GM19099 (cell line): ENCODE results near the gene TBXA2R.

ENCODE experiments used
- POLR2A ChIP-seq: IDR thresholded peaks from 3 replicates; pipeline ENCODE4 v1.6.1; 2011; ENCODE audit warnings: low read depth; ENCODE audit not compliant: insufficient read length; ENCODE audit errors: extremely low read depth

TBXA2R gene

DNA sequence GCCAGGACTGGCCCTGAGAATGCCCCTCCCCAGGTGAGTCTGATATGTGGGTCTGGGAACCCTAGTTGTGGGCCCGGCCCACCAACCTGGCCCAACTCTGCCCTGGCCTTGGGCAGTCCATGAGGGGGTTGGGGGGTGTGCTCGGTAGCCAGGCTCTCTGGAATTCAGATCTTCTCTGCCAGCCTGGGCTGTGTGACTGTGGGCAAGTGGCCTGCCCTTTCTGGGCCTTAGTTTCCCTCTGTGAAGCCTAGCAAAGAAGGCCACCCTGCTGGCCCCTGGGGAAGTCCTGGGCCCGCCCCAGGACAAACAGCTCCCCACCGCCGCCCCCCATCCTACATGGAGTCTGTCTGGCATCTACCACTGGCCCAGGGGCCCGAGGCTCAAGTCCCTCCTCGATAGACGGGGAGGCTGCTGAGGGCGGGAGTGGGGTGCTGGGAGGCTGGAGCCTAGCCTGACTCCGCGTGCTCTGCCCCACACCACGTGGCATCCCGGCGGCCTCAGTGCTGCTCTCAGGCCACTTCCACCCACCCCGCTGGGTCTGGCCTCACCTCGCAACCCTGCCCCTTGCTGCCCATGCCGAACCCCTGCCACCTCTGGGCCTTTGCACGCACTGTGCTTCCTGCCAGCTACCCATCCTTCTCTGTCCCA is 8.3 kb upstream of the TBXA2R start:
- TF ChIP-seq POLR2A: no peak

DNA sequence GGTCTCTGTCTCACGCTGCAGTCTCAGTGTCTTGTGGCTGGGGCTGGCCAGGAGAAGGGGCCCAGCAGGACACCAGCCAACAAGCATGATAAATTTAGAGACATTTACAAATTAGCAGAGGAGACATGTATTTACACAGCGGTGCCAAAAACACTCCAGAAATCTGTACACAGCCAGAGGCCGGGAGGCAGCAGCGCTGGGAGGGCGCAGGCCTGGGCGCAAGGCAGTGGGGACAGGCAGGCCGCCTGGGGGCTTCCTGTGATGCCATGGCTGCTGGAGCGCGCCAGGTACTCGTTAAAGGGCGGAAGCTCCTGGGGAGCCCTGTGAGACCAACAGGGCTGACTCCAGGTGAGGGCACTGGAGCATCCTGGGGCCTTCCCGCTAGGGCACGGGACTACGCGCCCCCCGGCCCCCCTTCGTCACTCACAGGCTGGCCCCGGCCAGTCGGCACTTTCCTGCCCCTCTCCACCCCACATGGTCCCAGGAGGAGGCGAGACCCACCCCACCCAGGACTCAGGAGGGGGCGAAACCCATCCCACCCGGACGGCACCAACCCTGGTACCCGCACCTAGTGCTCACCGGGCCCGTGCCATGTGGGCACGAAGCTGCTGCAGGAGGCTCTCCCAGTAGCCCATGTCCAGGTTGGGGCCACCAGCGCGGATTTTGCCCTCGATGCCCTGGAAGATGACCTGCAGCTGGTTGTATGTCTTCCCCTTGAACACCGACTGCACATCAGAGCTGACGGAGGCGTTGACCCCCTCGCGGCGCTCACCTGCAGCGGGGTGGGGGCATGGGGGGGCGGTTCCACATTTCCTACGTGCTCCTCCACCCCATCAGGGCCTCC is 7.4 kb upstream of the TBXA2R start:
- no peak for TF ChIP-seq POLR2A

DNA sequence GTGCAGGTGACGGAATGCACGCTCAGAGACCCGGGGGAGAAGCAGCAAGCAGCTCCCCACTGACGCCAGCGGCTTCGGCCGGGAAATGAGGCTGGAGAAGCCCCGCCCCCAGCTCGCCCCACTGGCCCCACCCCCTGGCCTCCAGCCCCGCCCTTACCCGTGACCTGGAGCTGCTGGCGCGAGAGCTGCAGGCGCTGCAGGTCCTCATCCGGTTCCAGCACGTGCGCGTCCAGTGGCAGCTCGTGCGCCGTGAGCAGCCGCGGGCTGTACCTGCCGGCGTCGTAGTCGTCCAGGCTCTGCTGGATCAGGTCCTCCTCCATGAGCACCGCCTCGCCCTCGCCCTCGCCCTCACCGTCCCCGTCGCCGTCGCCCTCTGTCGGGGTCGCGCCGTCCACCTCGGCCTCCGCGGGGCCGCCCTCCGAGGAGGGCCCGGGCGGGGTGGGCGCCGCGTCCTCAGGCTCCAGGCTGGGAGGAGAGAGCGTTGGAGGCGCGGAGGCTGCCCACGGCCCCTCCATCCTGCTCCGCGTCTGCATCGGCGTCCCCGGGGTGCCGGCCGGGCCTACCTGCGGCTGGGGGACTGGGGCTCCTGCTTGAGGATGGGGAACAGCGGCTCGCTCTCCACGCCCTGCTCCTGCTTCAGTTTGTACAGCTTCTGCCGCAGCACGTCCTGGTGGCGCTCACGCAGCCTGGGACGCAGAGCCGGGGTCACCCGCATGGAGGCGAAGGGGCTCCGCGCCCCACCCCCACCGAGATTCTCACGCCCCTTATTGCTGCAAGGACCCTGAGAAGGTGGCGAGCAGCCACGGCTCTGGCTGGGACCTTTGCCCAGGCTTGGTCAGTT is 6.4 kb upstream of the TBXA2R start:
- no peak for TF ChIP-seq POLR2A

DNA sequence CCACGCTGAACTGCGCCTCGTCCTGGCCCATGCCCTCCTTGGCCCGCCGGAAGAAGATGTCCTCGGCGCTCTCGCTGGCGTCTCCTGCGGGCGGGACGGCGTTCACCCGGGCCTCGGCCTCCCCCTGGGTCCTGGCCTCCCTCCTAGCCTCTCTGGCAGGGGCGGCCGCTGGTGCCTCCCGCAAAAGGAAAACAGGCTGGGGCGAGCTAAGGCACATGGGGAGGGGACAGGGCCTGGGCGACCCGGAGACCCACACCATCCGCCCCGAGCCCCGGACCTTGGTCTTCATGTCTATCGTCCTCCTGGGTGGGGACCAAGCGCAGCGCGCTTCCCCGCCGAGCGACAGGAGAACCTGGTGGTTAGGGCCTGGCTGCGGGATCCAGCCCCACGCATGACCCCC is 5.7 kb upstream of the TBXA2R start:
- TF ChIP-seq POLR2A: no peak

DNA sequence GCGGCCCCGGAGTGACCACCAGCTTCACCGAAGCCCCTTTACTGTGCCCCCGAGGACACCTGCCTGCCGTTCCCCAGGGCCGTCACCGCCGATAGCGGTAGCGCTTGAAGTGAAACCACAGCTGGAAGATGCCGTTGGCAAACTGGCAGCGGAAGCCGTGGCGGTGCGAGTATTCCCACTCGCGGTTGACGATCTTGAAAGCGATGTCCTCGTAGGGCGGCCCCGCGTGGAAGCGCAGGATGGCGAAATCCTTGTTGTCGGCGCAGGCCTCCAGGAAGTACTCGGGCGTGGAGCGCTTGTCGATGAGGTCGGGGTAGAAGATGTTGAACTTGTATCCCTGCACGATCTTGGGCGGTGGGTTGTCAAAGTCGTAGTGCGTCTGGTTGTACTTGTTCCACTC is 5.2 kb upstream of the TBXA2R start:
- TF ChIP-seq POLR2A: no peak

DNA sequence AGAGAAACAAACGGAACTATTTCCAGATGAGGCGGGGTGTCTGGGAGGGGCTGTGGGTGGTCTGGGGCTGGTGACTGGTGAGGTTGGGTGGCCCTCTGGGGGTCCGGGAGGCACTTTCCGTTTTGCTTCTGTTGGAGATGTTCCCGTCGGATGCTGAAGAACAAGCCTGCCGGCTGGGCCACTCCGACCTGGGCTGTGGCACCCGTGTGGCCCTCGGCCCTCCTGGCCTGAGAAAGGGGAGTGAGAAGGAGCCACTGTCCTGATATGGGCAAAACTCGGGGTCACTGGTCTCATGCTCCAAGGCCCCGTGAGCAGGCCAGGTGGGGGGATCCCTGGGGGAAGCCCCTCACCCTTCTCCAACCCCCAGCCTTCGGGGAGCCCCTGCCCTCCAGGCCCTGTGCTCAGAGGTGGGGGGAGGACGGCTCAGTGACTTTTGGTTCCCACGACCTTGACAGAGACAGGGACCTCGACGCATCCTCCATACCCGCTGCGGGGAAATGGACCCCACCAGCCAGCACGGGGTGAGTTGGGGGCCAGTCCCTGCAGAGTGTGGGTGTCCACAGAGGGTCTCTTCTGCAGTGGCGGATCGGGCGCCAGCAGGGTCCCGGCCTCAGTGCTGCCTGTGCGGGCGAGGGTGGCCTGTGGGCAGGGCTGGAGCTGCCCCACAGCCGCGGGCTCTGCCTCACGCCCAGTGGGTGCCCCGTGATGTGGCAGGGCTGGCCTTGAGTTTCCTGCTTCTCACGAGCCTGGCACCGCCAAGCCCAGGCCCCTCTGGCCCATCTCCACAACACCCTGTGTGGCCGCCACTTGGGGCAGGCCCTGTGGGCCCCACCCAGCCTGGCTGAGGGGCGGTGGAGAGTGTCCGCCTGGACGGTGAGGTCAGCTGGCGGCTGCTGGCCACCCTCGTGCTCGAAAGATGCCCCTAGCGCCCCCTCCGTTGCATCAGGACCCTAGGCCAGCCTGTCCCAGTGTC is 4.4 kb upstream of the TBXA2R start:
- TF ChIP-seq POLR2A: no peak

DNA sequence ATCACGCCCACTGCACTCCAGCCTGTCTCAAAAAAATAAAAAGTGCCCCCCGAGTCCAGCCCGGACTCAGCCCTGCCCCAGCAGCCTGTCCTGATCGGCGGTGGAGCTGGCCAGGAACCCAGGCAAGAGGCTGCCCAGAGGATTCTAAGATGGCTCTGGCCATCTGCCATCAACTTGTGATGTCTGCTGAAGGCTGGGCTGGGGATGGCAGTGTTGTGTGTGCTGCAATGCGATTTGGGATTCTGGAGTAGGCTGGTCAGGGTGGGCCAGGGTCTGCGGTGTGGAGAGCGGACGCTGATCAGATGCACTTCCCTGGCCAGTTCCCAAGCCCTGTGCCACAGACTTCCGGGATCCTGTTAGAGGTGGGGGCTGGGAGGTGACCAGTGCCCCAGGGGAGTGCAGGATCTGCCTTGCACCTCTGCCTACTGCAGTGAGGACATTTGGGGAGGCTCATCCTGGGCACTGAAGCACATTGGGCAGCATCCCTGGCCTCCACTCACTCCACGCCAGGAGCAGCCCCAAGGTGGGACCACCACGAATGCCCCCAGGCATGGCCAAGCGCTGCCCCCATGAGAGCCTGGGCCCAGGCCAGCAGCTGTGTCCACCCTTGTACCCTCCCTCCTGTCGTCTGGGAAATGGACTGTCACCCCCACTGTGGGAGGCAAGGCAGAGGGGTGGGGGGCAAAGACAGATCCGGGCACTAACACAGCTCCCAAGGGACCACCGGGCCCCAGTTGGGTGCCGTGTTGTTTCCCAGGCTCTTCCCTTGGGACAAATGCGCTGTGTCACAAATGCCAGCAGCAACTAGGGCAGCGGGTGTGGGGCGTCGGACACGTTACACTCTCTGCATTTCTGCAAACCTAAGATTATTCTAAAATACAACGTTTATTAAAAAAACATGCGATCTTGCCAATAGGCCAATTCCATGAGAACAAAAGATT is 3.4 kb upstream of the TBXA2R start:
- no peak for TF ChIP-seq POLR2A

DNA sequence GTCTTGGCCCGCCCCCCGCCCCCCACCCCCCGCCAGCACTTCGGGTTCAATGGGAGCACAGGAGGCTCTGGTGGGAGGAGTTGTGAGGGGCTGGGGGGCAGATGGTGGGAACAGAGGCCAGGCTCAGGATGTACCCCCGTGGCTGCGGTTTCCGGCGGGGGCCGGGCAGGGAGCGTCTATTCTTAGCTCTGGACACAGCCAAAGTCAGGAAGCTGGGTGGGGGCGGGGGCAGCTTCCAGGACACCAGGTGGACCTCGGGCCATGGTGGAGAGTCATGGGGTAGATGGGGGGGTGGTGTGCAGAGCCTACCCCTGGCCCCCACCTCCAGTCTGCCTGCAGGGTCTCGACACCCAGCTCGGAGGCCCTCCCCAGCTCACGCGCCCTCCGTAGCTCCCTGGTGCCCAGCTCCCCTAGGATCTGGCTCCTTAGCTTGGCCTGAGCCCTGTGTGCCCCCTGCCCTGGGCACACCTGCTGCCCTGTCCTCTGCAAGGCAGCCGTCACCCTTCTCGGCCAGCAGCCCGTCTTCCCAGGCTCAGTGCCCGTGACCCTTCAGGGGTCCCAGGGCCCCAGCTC is 2.2 kb upstream of the TBXA2R start:
- no peak for TF ChIP-seq POLR2A

DNA sequence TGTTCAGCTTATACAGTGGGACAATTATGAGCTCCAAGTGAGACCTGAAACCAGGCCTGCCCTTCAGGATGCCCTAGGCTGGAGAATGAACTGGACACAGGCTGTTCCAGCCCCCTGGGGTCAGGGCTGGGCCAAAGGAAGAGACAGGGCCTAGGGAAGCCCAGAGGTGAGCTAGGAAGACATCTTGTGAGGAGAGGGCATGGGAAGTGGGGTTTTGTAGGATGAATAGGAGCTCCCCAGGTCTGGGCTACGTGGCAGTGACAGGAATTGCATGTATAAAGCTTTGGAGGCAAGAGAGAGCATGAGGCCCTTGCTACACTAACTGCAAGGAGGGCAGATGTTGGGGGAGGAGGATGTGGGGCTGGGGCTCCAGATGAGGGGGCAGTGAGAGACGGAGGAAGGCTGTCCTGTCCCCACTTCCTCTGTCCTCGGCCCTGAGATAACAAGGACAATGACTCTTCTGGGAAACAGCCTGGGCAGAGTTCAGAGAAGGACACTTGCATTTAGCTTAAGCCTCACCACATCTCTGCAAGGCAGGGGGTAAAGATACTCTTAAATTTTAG is 1.5 kb upstream of the TBXA2R start:
- TF ChIP-seq POLR2A: no peak

DNA sequence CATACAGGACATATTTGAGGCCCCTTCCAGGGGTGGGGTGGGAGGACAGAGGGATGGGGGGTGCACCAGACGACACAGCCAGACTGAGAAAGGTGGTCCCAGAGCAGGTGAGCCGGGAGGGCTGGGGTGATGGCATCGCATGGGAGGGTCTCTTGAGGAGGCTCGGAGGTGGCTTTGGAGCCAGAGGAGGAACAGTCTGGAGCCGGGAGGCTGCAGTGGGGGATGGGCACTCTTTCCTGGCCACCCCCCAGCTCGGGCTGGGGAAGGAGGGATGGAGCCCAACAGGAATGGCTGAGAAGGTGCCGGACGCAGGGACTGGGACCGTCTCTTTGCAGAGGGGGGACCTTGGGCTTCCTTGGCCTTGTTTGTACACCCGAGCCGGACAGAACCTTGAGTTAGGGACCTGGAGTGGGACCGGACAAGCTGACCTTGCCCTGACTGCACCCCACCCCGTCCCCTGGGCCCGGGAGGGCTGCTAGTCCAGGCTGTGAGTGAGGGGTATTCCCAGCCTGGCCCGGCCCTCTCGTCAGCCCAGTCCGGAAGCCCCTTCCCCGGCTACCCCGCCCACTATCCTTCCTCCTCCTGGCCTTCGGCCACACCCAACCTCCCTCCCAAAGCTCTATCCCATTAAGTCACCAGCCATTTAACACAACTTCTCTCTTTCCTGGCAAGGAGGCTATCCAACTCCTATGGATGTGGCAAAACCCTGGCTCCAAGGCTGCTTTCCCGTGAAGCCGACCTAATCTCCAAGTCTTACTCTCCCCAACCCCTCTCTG is 816 bp upstream of the TBXA2R start:
- TF ChIP-seq POLR2A: no peak

DNA sequence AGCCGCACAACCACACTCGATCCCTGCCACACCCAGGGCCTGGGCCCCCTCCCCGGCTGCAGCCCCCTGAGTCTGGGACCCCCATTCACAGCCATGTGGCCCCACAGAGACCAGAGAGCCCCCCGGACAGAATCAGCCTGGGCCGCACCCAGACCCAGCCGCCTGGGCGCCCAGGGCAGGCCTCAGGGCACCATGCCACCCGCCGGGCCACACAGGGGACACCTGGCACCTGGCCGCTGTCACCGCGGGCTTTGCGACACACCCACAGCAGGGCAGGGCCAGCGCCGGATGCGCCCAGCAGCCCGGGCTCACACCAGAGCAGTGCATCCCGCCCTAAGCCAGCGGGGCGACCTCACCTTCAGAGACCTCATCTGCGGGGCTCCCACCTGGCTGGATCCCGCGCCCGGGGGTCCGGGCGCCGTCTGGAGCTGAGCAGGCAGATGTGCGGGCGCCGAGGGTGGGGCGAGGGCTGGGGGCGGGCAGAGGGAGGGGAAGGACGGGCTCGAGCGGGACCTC is 443 bp downstream of the TBXA2R start:
- no peak for TF ChIP-seq POLR2A

DNA sequence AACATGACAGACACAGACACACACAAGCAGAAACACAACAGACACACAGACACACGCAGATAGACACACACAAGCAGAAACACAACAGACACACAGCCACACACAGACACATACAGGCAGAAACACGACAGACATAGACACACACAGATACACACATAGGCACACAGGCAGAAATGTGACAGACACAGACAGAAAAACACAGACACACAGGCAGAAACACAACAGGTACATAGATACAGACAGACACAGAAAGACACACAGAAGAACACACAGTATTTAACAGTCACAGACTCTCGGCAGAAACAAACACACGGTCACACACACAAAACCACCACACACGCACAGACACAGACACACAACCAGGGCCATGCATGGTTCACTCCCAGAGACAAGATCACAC is 905 bp downstream of the TBXA2R start:
- TF ChIP-seq POLR2A: no peak
